GM18867 (cell line): ENCODE data around the gene IST1.
A peak's percentile ranks its signal among the peaks of the same experiment; 100 is the strongest.

ENCODE experiments used
- ATAC-seq: cut with Tn5 transposase; IDR thresholded peaks from one replicate; pipeline ENCODE4 v1.9.1; 2021; ENCODE audit warnings: mild to moderate bottlenecking, moderate library complexity; ENCODE audit not compliant: unreplicated experiment

The IST1 gene

GRCh38 chr16:71916397-71916920, 21.1 kb downstream of the IST1 start:
- no peak for ATAC-seq

- no peak for ATAC-seq
Measured at GRCh38 chr16:71917900-71918299, 22.6 kb downstream of the IST1 start.

DNA sequence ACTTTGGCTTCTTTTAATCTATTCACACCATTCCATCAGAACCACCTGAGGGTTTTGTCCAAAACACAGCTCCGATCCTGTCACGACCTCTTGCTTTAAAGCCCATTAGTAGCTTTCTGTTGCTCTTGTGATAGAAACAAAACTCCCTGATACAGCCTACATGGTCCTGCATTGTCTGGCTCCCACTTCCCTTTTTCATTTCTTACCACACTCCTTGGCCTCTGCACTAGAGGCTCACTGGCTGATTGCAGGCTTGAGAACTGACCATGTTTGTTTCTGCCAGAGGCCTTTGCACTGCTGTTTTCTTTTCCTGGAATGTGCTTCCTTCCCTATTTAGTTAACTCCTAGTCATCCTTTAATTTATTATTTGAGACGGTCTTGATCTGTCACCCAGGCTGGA, 23.7 kb downstream of the IST1 start:
- peak; percentile 82 for ATAC-seq

DNA sequence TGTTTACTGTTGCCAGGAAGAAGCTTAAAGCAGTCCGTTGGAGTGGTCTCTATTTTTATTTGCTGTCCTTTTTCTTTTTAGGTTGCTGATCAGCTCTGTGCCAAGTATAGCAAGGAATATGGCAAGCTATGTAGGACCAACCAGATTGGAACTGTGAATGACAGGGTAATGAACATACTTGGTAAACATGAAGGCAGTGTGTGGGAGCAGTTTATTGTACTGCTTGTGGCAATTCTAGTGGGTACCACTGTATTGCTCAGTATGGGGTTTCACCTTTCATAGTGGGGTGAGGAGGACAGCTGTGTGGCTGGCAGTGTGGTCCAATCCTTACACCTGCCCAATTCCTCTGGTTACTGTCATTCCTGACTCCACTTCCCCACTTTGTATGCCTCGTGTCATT, 25.3 kb downstream of the IST1 start:
- no peak for ATAC-seq

- ATAC-seq = no peak
Measured at GRCh38 chr16:71923941-71924690, 28.8 kb downstream of the IST1 start.

- no peak for ATAC-seq
Measured at GRCh38 chr16:71924710-71925109, 29.4 kb downstream of the IST1 start.

DNA sequence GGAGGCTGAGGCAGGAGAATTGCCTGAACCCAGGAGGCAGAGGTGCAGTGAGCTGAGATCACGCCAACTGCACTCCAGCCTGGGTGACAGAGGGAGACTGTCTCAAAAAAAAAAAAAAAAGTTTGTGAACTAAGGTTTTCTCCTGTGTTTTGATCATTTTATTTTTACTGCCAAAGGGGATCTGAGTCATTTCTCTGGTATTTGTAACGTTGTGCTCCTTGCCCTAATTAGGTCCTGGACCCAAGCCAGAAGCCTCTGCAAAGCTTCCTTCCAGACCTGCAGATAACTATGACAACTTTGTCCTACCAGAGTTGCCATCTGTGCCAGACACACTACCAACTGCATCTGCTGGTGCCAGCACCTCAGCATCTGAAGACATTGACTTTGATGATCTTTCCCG, 32.1 kb downstream of the IST1 start:
- ATAC-seq = no peak

GRCh38 chr16:71927787-71928186, 32.5 kb downstream of the IST1 start:
- no peak for ATAC-seq

DNA sequence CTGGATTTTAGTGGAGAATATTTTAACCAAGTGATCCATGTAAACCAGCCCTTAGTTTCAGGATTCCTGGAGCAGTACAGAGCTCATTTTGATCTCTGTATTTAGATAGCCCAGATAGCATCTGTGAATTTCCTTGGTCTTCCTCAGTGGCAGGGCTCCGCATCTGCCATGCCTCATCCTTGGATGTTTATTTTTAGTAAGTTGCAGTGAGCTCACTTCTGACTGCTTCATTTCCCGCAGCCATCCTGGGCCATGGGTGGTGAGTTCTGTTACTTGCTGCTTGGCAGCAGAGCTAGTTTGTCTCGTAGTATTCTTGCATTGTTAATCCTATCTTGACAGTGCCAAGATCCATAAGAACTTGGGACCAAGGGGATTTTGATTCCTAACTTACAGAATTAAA, 33.7 kb downstream of the IST1 start:
- no peak for ATAC-seq

- no peak for ATAC-seq
Measured at GRCh38 chr16:71930013-71930563, 34.8 kb downstream of the IST1 start.

- no peak for ATAC-seq
Measured at GRCh38 chr16:71931001-71931400, 35.7 kb downstream of the IST1 start.

DNA sequence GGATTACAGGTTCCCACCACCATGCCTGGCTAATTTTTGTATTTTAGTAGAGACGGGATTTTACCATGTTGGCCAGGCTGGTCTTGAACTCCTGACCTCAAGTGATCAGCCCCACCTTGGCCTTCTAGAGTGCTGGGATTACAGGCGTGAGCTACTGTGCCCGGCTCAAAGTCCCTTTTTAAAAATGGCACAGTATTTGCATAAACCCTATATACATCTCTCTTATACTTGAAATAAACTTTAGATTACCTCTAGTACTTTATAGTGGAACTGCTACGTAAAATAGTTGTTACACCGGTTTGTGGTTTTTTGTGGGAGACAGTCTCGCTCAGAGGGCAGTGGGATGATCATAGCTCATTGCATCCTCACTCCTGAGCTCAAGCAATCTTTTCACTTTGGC, 36.3 kb downstream of the IST1 start:
- ATAC-seq = no peak

DNA sequence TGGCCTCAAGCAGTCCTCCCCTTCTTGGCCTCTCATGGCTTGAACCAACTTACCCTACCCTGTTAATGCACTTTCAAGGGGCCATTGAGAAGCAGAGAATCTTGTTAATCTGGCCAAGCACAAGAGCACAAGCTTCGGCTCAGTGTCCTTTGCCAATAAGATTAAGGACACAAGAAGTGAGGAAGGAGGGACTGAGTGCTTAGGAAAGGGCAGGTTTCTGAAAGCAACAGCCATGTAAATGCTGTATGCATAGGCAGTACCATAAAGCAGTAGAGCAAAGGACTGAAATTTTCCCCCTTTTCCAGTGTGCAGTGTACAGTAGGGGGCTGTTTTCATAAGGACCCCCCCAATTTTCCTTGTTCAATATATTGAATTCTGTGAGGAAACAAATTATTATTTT, 37.7 kb downstream of the IST1 start:
- no peak for ATAC-seq

DNA sequence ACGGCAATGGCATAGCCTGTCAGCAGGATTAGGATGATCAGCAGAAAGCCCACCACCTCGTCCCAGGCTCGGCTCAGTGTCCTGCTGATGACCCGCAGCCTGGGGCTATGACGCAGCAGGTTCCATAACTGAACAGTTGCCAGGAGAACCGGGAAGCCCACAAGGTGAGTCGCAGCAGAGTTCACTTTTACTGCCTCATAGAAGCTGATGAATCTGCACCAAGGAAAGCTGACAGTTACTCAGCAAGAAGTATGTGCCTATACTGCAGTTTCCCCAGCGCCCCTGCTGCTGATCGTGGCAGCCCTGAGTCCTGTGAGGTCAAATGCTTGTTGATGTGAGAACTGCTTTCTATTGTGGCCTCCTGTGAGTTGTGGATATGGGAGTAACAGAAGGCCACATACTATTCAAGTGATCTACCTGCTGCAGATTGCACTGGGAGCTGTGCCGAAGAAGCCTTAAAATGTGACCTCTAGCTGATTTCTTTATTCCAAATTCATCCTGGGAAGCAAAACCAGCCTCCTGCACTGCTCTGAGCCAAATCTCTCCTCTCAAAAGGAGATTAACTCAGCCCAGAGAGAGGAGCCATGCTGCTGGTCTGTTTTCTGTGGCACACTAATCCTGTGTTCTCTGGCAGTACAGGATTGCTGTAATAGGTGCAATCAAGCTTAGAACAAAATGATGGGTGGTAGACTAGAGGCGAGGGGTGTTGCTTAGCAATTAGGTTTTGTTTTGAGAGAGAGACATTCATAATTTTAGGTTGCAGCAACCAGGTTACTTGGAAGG, 38.8 kb downstream of the IST1 start:
- ATAC-seq = no peak

- no peak for ATAC-seq
Measured at GRCh38 chr16:71937868-71938510, 42.7 kb downstream of the IST1 start.

- no peak for ATAC-seq
Measured at GRCh38 chr16:71943887-71944286, 48.6 kb downstream of the IST1 start.

DNA sequence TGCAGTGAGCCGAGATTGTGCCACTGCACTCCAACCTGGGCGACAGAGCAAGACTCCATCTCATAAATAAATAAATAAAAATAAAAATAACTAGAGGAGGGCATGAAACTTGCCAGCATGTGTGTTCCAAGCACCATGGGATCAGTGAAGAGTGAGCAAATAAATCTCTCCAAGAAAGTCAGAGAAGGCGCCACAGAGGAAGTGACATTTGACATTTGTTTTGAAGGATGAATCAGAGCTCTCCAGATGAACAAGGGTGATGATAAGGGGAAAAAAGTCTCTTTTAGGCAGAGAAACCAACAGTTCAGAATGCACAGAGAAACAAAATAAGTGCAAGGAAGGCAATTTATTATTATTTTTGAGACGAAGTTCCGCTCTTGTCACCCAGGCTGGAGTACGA, 50.3 kb downstream of the IST1 start:
- no peak for ATAC-seq

- no peak for ATAC-seq
Measured at GRCh38 chr16:71952825-71953224, 57.5 kb downstream of the IST1 start.

DNA sequence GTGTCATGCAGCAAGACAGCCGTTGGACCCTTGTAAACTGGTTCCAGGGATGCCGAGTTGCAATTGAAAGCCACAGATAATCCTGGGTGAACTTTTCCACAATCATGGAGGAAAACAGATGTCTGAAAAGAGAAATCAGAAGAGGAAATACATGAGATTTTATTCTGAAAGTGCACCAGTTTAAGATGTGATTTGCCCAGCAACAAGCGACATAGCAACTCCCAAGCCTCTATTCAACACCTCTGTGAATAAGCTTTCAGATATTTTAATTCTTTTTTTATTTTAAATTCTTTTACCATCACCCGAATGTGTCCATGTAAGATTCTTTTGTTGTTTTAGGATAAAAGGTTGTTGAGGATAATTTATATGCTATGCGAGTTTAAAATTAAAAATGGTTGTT, 58.8 kb downstream of the IST1 start:
- ATAC-seq = no peak

GRCh38 chr16:71954699-71955195, 59.4 kb downstream of the IST1 start:
- ATAC-seq = no peak

DNA sequence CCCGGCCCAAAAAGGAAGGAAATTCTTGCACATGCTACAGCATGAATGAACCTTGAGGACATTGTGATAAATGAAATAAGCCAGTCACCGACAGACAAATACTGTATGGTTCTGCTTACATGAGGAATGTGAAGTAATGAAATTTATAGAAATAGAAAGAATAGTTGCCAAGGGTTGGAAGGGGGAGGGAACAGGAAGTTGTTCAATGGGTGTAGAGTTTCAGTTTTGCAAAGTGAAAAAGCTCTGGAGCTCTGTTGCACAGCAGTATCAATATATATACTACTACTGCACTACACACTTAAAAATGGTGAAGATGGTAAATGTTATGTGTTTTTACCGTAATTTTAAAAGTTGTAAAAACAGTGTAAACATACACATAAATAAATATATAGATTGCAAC, 61.2 kb downstream of the IST1 start:
- no peak for ATAC-seq
